GM23248 (cell line): ENCODE results near the gene DNPEP.

Experiments used
- EZH2 ChIP-seq: fragments of 200-600 bp; sonication (generic); IDR thresholded peaks from 2 replicates; pipeline ENCODE4 v1.6.1; 2018; ENCODE audit warnings: antibody characterized with exemption, mild to moderate bottlenecking; ENCODE audit not compliant: insufficient read depth, poor library complexity, severe bottlenecking
- EZH2phosphoT487 ChIP-seq: fragments of 200-600 bp; sonication (generic); IDR thresholded peaks from 2 replicates; pipeline ENCODE4 v1.6.1; 2018; ENCODE audit warnings: antibody characterized with exemption, moderate library complexity, mild to moderate bottlenecking, low read depth; ENCODE audit not compliant: insufficient read depth

DNA sequence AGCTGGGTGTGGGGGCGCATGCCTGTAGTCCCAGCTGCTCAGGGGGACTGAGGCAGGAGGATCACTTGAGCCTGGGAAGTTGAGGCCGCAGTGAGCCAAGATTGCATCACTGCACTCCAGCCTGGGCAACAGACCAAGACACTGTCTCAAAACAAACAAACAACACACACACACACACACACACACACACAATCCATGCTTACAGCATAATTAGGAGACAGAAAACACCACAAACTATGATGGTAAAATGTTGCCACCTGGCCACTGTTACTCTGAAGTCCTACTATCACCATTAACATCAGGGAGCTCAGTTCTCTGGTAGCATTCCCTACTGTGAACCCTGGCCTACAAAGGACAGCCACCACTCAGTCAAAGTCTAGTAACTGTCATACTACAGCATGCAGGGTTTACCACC, 18.3 kb downstream of the DNPEP start:
- no peak for TF ChIP-seq EZH2phosphoT487
- no peak for TF ChIP-seq EZH2
